OCI-LY7 (cell line): ENCODE results near the gene RAB30. TPM values are rescaled to one million over a fixed set of nuclear protein-coding genes. Genes with fewer than 3 reads are reported as not detected.

Source experiments
- Bru-seq: library from RNA; stranded (reverse); fragments of 400-500 nt; gene quantifications from one replicate; lab custom pipeline; 2021; lab: Mats Ljungman, UMichigan
- BruChase-seq, 2 experiments: library from RNA; stranded (reverse); fragments of 400-500 nt; gene quantifications; one replicate each; lab custom pipeline; 2021; lab: Mats Ljungman, UMichigan
- BruUV-seq: library from RNA; stranded (reverse); fragments of 400-500 nt; replicated peaks from 2 replicates; lab custom pipeline; 2021; lab: Mats Ljungman, UMichigan
- CTCF ChIA-PET: fragments of 300-600 bp; sonication (Branson Sonifier 250); formaldehyde crosslinking; loops from one replicate; lab custom pipeline; 2022; ENCODE audit warnings: antibody characterized with exemption; ENCODE audit not compliant: unreplicated experiment; lab: Charles Lee
- POLR2A ChIA-PET: fragments of 300-600 bp; sonication (Branson Sonifier 250); formaldehyde crosslinking; loops from one replicate; lab custom pipeline; 2022; ENCODE audit warnings: antibody characterized with exemption; lab: Charles Lee
- DNase-seq: peaks from one replicate; pipeline ENCODE4 v3.0.0-alpha.2; 2015; ENCODE audit warnings: low spot score
- H2AFZ ChIP-seq: fragments of 200-600 bp; sonication (generic), shearing (Covaris generic); 2 replicates; pipeline ENCODE4 v1.6.1; 2014; ENCODE audit warnings: mild to moderate bottlenecking, antibody characterized with exemption, low read length, moderate library complexity
- H3K27ac ChIP-seq: fragments of 200-600 bp; sonication (generic); 2 replicates; pipeline ENCODE4 v1.5.1; 2014; ENCODE audit warnings: mixed run types, low read depth, mild to moderate bottlenecking, moderate library complexity, low read length, inconsistent platforms; ENCODE audit not compliant: poor library complexity, severe bottlenecking
- H3K36me3 ChIP-seq: fragments of 200-600 bp; sonication (generic); 2 replicates; pipeline ENCODE4 v1.6.1; 2014; ENCODE audit warnings: mild to moderate bottlenecking, antibody characterized with exemption, low read length, moderate library complexity, mixed read lengths; ENCODE audit not compliant: insufficient read depth
- H3K4me1 ChIP-seq: fragments of 200-600 bp; sonication (generic); 2 replicates; pipeline ENCODE4 v1.5.1; 2014; ENCODE audit warnings: mild to moderate bottlenecking, low read length; ENCODE audit not compliant: insufficient read depth, poor library complexity, severe bottlenecking
- H3K4me2 ChIP-seq: fragments of 200-600 bp; sonication (generic); 2 replicates; pipeline ENCODE4 v1.6.1; 2014; ENCODE audit warnings: mild to moderate bottlenecking, low read length
- H3K4me3 ChIP-seq: fragments of 200-600 bp; sonication (generic); 2 replicates; pipeline ENCODE4 v1.5.1; 2014; ENCODE audit warnings: mild to moderate bottlenecking, low read depth, low read length; ENCODE audit not compliant: poor library complexity, severe bottlenecking
- H3K79me2 ChIP-seq: fragments of 200-600 bp; sonication (generic); 2 replicates; pipeline ENCODE4 v1.6.1; 2016; ENCODE audit warnings: low read depth, mild to moderate bottlenecking, low read length, moderate library complexity, mixed read lengths; ENCODE audit not compliant: insufficient read depth
- H3K9me2 ChIP-seq: fragments of 200-600 bp; sonication (generic); 2 replicates; pipeline ENCODE4 v1.6.1; 2016; ENCODE audit warnings: mild to moderate bottlenecking, low read length, mixed read lengths; ENCODE audit not compliant: insufficient read depth
- H3K9me3 ChIP-seq: fragments of 200-600 bp; sonication (generic); 2 replicates; pipeline ENCODE4 v1.6.1; 2014; ENCODE audit warnings: mild to moderate bottlenecking, mixed run types, low read length, mixed read lengths
- H4K20me1 ChIP-seq: fragments of 200-600 bp; sonication (generic); 2 replicates; pipeline ENCODE4 v1.6.1; 2014; ENCODE audit warnings: mild to moderate bottlenecking, antibody characterized with exemption, low read length, moderate library complexity, mixed read lengths; ENCODE audit not compliant: insufficient read depth
- CTCF ChIP-seq: fragments of 200-600 bp; sonication (generic); conservative IDR thresholded peaks from 2 replicates; pipeline ENCODE4 v1.5.1; 2014; ENCODE audit warnings: mild to moderate bottlenecking, antibody characterized with exemption, low read length, moderate library complexity, mixed read lengths
- EZH2phosphoT487 ChIP-seq: fragments of 200-600 bp; sonication (generic); IDR thresholded peaks from 2 replicates; pipeline ENCODE4 v1.6.1; 2018; ENCODE audit warnings: low read depth, borderline replicate concordance, mild to moderate bottlenecking, mixed run types, antibody characterized with exemption, low read length, moderate library complexity, mixed read lengths
- intact Hi-C: fragments of 100-400 bp; cut with micrococcal nuclease; formaldehyde crosslinking; loops from one replicate; pipeline ENCODE4 v1.10.0; 2022; ENCODE audit not compliant: unreplicated experiment
- long read RNA-seq: library from polyadenylated mRNA; stranded (forward); transcript quantifications from one replicate; pipeline ENCODE4 v2.0.0, GENCODE V29; 2022
- total RNA-seq, 2 experiments: library from RNA; depleted of rRNA in 1 of 2; stranded (reverse); fragments of >200 nt in 1 of 2; shearing (Covaris generic) in 1 of 2; gene quantifications; 2 replicates each; pipeline ENCODE4 v1.2.3, GENCODE V29; 2014 to 2022

RAB30 gene, protein sequence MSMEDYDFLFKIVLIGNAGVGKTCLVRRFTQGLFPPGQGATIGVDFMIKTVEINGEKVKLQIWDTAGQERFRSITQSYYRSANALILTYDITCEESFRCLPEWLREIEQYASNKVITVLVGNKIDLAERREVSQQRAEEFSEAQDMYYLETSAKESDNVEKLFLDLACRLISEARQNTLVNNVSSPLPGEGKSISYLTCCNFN
- total RNA-seq (2014; rRNA removed; shearing (Covaris generic)) (27.1 and 33.3 TPM in 2 replicates), total RNA-seq (2022) (132 TPM in 2 replicates), Bru-seq, nascent RNA (percentile 99 among the genes with signal in this experiment), BruChase-seq, experiment 1, labeled RNA remaining after a 6-hour chase (percentile 96 among the genes with signal in this experiment), BruChase-seq, experiment 2, labeled RNA remaining after a 2-hour chase (percentile 99 among the genes with signal in this experiment)
- long read RNA-seq, full-length matches to known transcripts, result 51 of 85 reads
- long read RNA-seq, partial matches to known transcripts, result 2 of 85 reads
- long read RNA-seq, other reads (novel, unspliced or antisense), result 32 of 85 reads

GRCh38 chr11:83071567-83072349 is at the start of gene RAB30:
Gene RAB30 (minus strand): TSS chr11:83071897. CDS start chr11:82997316, 74,581 bp downstream.
- peaks cover 40% of the 10 kb centered on the region for H3K4me1 ChIP-seq
- peaks cover 80% of the 10 kb centered on the region for H3K79me2 ChIP-seq
- H3K36me3 ChIP-seq, result peaks cover 50% of the 10 kb centered on the region
- peak within 1 kb of the TSS; percentile 88 for H3K4me2 ChIP-seq
- CTCF ChIA-PET, result no interaction called here
- BruUV-seq, result no TSS peak
- H3K9me3 ChIP-seq, result no peaks in the 10 kb centered on the region
- TF ChIP-seq EZH2phosphoT487 (no peak), CTCF (no peak)
- POLR2A ChIA-PET, result interaction anchor here (0.6 to 2.3 kb wide), 20 partner anchors 9 to 176 kb away, joined by 3 to 13 read pairs (median 3); partner anchors contain the start of genes DDIAS and PCF11
- intact Hi-C loops, result loop anchor here (2.0 to 5.0 kb wide), 2 partner anchors 85 to 216 kb away; partner anchors contain the start of genes CCDC90B and PCF11
- peak within 1 kb of the TSS; percentile 70 for H3K27ac ChIP-seq
- DNase-seq, result peak; percentile 99
- peak within 1 kb of the TSS; percentile 86 for H3K4me3 ChIP-seq
- no peaks in the 10 kb centered on the region for H4K20me1 ChIP-seq
- no peaks in the 10 kb centered on the region for H3K9me2 ChIP-seq
- peak within 1 kb of the TSS; percentile 19; the same call in 1 of the 2 replicates for H2AFZ ChIP-seq

- no peaks in the 10 kb centered on the region for H4K20me1 ChIP-seq
- CTCF ChIA-PET, result no interaction called here
- no peak overlapping the region for H3K27ac ChIP-seq
- no peak overlapping the region for H3K4me2 ChIP-seq
- no peak overlapping the region for H3K4me3 ChIP-seq
- no peaks in the 10 kb centered on the region for H3K9me2 ChIP-seq
- peak overlapping the region; percentile 63 for H2AFZ ChIP-seq
- intact Hi-C loops, result no loop called here
- DNase-seq, result no peak
- no peaks in the 10 kb centered on the region for H3K79me2 ChIP-seq
- no peaks in the 10 kb centered on the region for H3K36me3 ChIP-seq
- no TSS peak for BruUV-seq
- no peak for TF ChIP-seq CTCF
- TF ChIP-seq EZH2phosphoT487, result no peak
- peaks cover 40% of the 10 kb centered on the region for H3K4me1 ChIP-seq
- no peaks in the 10 kb centered on the region for H3K9me3 ChIP-seq
- POLR2A ChIA-PET, result interaction anchor here (0.7 to 1.1 kb wide), 7 partner anchors 12 to 184 kb away, joined by 3 to 5 read pairs (median 3); no protein-coding TSS in a partner anchor
Measured at GRCh38 chr11:83120327-83120726, 48.6 kb upstream of the RAB30 start.
